Activated effector memory CD4-positive, alpha-beta T cell treated with Interleukin-2 at 50 U/mL for 16 hours (primary cell): Measurements from ENCODE around the gene CYB5B.

Experiments
- DNase-seq: peaks from one replicate; pipeline ENCODE4 v3.0.0-alpha.2; 2020

The CYB5B gene

GRCh38 chr16:69490707-69491324 lies 66.4 kb downstream of the CYB5B start:
- no peak for DNase-seq

GRCh38 chr16:69494991-69495392 lies 70.6 kb downstream of the CYB5B start:
- no peak for DNase-seq

- DNase-seq = no peak
Observed at GRCh38 chr16:69495821-69496220, 71.4 kb downstream of the CYB5B start.

- DNase-seq = no peak
Observed at GRCh38 chr16:69496376-69496775, 72.0 kb downstream of the CYB5B start.

GRCh38 chr16:69496896-69497295 lies 72.5 kb downstream of the CYB5B start:
- no peak for DNase-seq

GRCh38 chr16:69497876-69498596 lies 73.6 kb downstream of the CYB5B start:
- no peak for DNase-seq

GRCh38 chr16:69498926-69499325 lies 74.5 kb downstream of the CYB5B start:
- DNase-seq = no peak

- no peak for DNase-seq
Observed at GRCh38 chr16:69499541-69500230, 75.3 kb downstream of the CYB5B start.

GRCh38 chr16:69500496-69500895 lies 76.1 kb downstream of the CYB5B start:
- DNase-seq = no peak

- DNase-seq = no peak
Observed at GRCh38 chr16:69501956-69502745, 77.7 kb downstream of the CYB5B start.

GRCh38 chr16:69503244-69503643 lies 78.8 kb downstream of the CYB5B start:
- DNase-seq = no peak

- DNase-seq = no peak
Observed at GRCh38 chr16:69508033-69508755, 83.8 kb downstream of the CYB5B start.

- DNase-seq = no peak
Observed at GRCh38 chr16:69509125-69509524, 84.7 kb downstream of the CYB5B start.

- DNase-seq = no peak
Observed at GRCh38 chr16:69511651-69512050, 87.2 kb downstream of the CYB5B start.

- DNase-seq = no peak
Observed at GRCh38 chr16:69513180-69513966, 89.0 kb downstream of the CYB5B start.

GRCh38 chr16:69514356-69514755 lies 89.9 kb downstream of the CYB5B start:
- no peak for DNase-seq
